GM08714 (cell line): ENCODE measurements around the gene LCP1.
A peak's percentile ranks its signal among the peaks of the same experiment; 100 is the strongest.

Experiments
- H3K4me3 ChIP-seq: fragments of 200-500 bp; sonication (Bioruptor generic); 2 replicates; pipeline ENCODE4 v1.5.1; 2014; ENCODE audit warnings: mild to moderate bottlenecking, low read length, inconsistent platforms
- ZNF274 ChIP-seq: IDR thresholded peaks from 2 replicates; pipeline ENCODE4 v1.6.1; 2012; ENCODE audit warnings: mild to moderate bottlenecking, low read depth, low read length

Gene LCP1

GRCh38 chr13:46197299-46198048 is 15.5 kb upstream of the LCP1 start:
- no peak overlapping the region for H3K4me3 ChIP-seq
- TF ChIP-seq ZNF274 = no peak

GRCh38 chr13:46195016-46195415 is 13.0 kb upstream of the LCP1 start:
- TF ChIP-seq ZNF274 = no peak
- no peak overlapping the region for H3K4me3 ChIP-seq

DNA sequence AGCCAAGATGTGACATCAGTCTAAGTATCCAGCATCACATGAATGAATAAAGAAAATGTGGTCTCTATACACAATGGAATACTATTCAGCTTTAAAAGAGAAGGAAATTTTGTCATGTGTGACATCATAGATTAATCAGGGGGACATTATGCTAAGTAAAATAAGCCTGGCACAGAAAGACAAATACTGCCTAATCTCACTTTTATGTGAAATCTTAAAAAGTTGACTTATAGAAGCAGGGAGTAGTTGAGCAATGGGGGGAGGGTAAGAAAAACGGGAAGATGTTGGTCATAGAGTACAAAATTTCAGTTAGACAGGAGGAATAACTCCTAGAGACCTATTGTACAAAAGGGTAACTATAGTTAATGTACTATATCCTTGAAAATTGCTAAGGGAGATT is 10.4 kb upstream of the LCP1 start:
- H3K4me3 ChIP-seq = no peak overlapping the region
- TF ChIP-seq ZNF274 = no peak

GRCh38 chr13:46185634-46186033 is 3.7 kb upstream of the LCP1 start:
- TF ChIP-seq ZNF274 = no peak
- no peak overlapping the region for H3K4me3 ChIP-seq

- no peak for TF ChIP-seq ZNF274
- peak overlapping the region; percentile 41; the same call in 1 of the 2 replicates for H3K4me3 ChIP-seq
These were observed 2.3 kb upstream of the LCP1 start for GRCh38 chr13:46184277-46184699.

DNA sequence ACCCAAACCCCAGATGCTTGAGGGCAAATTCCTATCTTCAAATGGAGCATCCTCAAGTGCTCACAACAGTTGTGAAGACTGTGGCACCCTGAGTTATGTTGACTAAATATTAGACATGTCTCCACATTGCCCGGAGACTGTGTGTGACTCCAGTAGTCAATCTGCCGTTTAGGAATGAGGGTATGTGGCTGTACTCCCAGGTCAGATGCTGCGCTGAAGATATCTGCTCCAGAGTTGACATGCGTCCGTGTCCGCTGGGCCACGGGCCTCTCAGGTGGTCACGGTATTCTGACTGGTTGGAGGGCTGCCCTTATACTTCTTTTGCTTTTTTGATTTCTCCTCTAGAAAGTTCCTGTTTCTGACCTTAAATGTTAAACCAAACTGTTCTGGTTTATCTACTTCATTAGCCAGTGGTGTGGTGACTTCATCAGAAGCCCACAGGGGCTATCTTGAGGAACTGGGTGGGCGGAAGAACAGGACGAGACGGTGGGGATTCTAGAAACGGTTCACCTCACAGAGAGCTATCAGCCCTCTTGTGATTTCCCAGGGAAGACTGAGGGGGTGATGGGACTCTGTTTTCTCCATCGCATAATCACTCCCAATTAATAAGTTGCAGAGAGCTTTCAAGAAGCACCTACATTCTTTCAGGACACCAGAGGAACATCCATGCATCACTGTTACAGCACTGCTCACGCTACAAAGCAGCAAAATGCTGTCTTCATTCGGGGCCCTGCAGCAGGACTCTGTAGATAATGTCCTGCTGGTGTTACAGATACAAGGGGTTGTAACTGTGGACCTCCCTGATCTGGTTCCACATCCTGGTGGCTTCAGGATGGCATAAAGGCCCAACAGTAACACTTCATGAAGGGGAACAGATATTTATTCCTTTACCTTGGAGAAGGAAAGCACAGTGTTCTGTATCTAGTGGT is 1.3 kb upstream of the LCP1 start:
- peak overlapping the region; percentile 52 for H3K4me3 ChIP-seq
- no peak for TF ChIP-seq ZNF274

- peak overlapping the region; percentile 89 for H3K4me3 ChIP-seq
These were observed 507 bp upstream of the LCP1 start for GRCh38 chr13:46182491-46182877.

GRCh38 chr13:46181377-46181839 is 569 bp downstream of the LCP1 start:
- H3K4me3 ChIP-seq = peak overlapping the region; percentile 89
- no peak for TF ChIP-seq ZNF274

More at GRCh38 chr13:46182491-46182877, 507 bp upstream of the LCP1 start:
- TF ChIP-seq ZNF274 = no peak

DNA sequence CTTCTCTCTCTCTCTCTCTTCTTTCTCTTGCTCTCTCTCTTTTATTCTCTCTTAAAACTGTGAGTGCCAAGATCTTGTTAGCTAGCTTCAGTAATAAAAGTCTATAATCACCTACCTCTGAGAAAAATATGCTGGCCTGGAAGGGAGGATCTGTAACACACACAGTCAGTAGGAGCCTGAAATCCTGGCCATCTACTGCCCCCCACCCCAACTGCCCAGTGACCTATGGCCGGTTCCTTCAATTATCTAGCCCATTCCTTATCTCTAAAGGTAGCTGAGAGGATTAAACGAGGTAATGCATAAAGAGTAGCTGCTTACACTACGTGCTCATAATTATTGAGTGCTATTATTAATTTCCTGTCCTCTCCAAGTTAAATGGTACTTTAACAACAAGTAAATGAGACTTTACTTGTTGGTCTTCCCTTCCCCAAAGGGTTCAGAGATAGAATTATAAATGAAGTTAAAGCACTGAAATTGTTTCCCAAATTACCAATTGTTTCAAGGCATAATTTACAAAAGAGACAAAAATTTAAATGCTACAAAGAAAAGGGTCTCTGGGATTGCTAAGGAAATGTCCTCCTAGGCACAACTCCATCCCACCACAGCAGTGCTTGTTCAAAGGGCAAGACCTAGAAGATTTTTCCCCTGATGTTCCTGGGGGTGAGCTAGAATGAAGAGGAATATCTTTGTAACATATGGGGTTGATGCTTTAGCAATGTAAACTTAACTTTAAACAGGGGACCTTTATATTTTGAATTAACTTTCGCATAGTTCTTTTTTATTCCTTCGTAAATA is 1.8 kb downstream of the LCP1 start:
- TF ChIP-seq ZNF274 = no peak
- peak overlapping the region; percentile 89 for H3K4me3 ChIP-seq

GRCh38 chr13:46179491-46179908 is 2.5 kb downstream of the LCP1 start:
- no peak for TF ChIP-seq ZNF274
- peak overlapping the region; percentile 89 for H3K4me3 ChIP-seq

GRCh38 chr13:46178821-46179220 is 3.2 kb downstream of the LCP1 start:
- H3K4me3 ChIP-seq = peak overlapping the region; percentile 89; the same call in 1 of the 2 replicates
- TF ChIP-seq ZNF274 = no peak

DNA sequence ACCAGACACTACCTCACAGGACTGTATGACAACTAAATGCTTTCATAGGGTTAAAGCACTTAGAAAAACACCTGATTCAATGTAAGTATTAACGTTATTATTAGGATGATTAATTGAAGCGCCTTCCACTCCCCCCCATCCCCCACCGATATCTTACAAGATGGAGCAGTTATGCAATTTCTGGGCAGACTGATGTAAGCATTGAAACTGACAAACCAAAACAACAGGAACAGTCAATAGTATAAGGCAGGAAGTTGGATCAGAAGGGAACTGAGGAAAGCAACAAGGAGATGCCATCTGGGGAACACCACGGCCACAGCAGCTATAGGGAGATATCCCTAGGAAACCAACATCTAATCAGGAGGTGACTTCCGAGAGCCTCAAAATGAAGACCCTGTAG is 3.8 kb downstream of the LCP1 start:
- no peak for TF ChIP-seq ZNF274
- H3K4me3 ChIP-seq = peak overlapping the region; percentile 82

DNA sequence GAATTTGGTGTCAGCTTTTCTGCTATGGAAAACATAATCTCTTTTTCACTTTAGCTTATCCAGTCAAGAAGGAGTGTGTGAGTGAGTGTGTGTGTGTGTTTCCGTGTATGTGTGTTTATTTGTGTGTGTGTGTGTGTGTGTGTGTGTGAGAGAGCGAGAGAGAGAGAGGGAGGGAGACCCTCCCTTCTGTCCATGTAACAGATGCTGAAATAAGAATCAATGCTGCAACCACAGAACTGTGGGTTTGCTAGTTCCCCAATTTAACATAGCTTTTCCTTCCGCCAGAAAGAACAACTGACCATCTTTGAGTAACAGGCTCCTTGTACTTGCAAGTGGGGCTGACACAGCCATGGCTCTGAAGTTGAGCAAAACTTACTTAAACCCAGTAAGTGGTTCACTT is 5.2 kb downstream of the LCP1 start:
- peak overlapping the region; percentile 82 for H3K4me3 ChIP-seq

DNA sequence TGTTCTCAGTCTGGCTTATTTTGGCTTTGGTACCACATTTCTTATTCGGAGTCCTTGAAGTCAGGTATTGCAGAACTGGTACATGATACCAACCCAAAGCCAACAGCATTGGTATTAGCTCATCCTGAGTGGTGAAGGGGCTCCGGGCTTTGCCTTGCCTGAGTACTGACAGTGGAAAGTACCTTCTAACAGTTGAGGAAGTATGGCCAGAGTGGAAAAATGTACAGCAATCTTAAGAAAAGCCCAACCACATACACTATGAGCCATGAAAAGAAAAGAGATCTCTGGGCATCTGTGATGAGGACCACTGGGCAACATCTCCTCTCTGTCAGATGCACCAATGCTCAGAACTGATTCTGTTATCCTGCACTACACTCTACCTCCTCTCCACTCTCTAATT is 8.3 kb downstream of the LCP1 start:
- peak overlapping the region; percentile 83 for H3K4me3 ChIP-seq
- TF ChIP-seq ZNF274 = no peak

More for the DNA sequence above, 5.2 kb downstream of the LCP1 start:
- no peak for TF ChIP-seq ZNF274
